Forelimb muscle (tissue), 1 donor: ENCODE data around the gene S100A5. TPM values are rescaled to one million over a fixed set of nuclear protein-coding genes. Genes with fewer than 3 reads are reported as not detected.
A peak's percentile ranks its signal among the peaks of the same experiment; 100 is the strongest.
"Not testable (repeated sequence)": the region's sequence is repeated elsewhere in the genome, so short reads cannot be mapped to it uniquely, and the experiment has no call there.

Source experiments
- DNase-seq: peaks from one replicate; pipeline ENCODE4 v3.0.0-alpha.2; 2013; ENCODE audit warnings: low read depth
- polyA plus RNA-seq: library from polyadenylated mRNA; unstranded; fragments of 120-200 nt; gene quantifications from one replicate; pipeline ENCODE4 v1.2.1, GENCODE V29; 2013; ENCODE audit not compliant: insufficient read length

Gene S100A5
- polyA plus RNA-seq, 1 donor = 0.27 TPM

- peak; percentile 26 for DNase-seq
Measured at GRCh38 chr1:153566414-153567371, 26.0 kb upstream of the S100A5 start.

GRCh38 chr1:153565529-153566374 lies 25.0 kb upstream of the S100A5 start, which contains the start of gene S100A2:
Gene S100A2, minus strand, starts transcription at chr1:153565844. Its CDS starts 1,967 bp downstream, at chr1:153563877.
- DNase-seq = no peak

DNA sequence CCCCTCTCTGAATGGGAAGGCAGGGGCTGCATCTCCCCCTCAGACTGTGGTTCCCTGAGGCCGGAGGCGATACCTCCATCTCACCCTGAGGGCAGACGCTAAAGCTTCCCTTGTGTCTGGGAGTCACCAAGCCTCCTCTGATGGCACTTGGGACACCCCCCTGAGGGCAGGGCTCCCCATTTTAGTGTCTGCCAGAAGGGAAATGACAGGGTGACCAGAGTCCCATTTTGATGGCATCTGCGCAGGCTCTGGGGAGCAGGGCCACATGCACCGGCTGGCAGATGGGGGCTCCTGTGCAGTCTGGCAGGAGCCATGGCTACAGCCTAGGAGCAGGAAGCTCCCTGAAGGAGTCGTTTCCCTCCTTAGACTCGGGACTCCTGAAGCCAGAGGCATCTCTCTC lies 23.3 kb upstream of the S100A5 start:
- no peak for DNase-seq

GRCh38 chr1:153563483-153563901 lies 22.8 kb upstream of the S100A5 start:
- no peak for DNase-seq

DNA sequence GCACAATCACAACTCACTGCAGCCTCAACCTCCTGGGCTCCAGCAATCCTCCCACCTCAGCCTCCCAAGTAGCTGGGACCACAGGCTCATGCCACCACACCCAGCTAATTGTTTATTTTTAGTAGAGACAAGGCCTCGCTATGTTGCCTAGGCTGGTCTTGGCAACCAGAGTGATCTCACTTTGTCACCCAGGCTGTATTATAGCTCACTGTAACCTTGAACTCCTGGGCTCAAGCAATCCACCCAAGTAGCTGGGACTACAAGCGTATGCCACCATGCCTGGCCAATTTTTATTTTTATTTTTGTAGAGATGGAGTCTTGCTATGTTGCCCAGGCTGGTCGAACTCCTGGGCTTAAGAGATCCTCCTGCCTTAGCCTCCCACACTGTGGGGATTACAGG lies 21.3 kb upstream of the S100A5 start:
- not testable (repeated sequence) for DNase-seq

DNA sequence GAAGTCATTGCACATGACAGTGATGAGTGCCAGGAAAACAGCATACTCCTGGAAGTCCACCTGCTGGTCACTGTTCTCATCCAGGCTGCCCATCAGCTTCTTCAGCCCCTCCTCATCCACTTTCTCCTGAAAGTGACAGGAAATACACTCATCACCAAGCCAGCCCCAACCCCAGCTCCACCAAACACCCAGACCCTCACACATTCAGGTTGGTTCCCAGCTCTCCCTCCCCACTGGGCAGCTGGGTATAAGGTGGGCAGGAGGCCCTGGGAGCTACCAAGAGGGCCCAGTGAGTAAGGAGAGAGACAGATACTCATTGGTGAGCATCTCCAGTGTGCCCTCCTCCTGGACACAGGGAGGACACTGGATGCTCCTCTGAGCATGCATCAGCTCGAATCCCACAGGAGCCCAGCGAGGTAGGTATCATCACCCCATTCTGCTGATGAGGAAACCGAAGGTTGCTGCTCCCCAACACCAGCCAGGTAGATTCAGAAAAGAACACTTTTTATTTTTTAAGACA lies 20.8 kb upstream of the S100A5 start:
- no peak for DNase-seq

DNA sequence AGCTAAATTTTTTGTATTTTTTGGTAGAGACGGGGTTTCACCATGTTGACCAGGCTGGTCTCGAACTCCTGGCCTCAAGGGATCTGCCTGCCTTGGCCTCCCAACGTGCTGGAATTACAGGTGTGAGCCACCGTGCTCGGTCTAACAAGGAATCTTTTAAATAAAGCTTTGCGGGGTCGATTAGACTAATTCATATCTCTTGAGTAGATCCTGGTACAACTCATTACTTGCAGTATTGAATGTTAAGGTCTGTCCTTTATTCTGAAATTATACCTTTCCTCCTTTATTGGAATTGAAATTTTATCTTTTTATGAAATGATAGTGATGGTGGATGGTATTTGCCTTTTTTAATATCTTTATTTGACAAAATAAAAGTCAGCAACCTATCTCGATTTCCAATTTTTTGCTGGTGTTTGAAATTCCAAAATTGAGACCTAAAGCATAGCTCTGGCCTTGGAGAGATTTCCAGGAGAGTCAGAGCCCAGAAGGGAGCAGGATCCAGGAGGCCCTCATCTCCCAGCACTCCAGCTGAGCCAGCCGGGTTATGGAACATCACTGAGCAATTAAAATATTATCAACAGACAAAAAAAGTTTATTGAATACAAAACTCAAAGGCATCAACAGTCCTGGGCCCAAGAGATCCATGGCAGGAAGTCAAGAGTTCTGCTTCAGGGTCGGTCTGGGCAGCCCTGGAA lies 20.2 kb upstream of the S100A5 start:
- DNase-seq = no peak

GRCh38 chr1:153560241-153560640 lies 19.5 kb upstream of the S100A5 start:
- DNase-seq = no peak

- DNase-seq = no peak
Measured at GRCh38 chr1:153557877-153558276, 17.1 kb upstream of the S100A5 start.

GRCh38 chr1:153556348-153556747 lies 15.6 kb upstream of the S100A5 start:
- no peak for DNase-seq

- DNase-seq = no peak
Measured at GRCh38 chr1:153553830-153554541, 13.3 kb upstream of the S100A5 start.

DNA sequence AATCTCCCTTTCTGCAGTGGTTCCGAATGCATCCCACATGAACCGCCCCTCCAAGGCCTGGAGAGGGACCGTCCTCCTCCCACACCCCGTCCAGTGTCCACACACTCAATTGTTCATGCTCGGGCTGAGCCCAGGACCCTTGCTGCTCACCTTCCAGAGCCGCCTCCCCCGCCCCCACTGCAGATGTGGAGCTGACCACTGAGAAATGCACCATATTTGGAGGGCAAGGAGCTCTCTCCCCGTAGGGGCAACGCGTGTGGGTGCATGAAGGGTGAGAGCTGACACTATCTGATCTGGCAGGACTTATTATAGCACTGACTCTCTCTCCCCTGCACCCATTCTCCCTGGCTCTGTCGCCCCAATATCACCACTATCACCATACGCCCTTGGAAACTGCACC lies 12.4 kb upstream of the S100A5 start:
- DNase-seq = no peak

DNA sequence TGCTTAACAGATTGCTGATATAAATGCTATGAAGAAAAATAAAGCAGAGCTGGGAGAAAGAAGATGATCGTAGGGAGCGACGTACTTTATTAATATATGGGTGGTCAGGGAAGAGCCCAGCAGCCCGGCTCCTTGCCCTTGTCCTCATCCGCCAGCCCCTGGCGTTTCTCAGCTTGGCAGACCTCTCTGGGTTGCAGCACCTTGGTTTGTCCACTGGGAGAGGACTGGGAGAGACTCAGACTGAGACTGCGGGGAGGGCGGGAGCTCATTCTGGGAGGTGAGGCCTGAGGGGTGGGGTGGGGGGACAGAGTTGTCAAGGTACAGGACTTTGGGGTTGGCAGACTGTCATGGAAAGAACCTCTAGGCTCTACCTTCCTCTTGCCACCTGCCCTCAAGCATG lies 11.6 kb upstream of the S100A5 start:
- DNase-seq = no peak

DNA sequence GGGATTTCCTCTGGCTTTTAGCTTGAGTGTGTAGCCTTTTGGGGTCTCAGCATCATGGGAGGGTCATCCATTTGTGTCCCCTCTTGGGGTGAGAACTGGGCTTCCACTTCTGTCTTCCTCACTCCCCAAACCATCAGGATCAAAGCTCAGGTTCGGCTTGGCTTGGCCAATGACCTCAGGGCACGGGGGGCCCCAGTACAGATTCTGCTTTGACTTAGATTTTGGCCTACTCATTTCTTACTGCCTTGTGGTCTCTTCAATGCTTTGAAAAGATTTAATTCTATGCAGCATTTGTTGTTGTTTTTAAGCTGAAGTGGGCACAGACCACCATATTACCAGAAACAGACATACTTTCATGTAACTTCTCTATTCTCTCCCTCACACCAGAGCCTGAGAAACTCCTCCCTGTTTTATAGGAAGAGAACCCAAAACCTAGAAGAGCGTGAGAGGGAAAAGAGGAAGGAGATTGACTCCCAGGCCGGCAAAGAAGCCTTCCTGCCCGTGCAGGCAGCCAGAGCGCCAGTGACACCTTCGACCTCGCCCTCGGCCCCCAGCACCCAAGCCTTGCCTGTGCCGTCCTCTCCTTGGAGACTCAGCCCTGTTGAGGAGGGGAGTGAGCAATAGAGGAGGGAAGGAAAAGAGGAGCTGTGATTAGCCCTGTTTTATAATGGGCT lies 10.2 kb upstream of the S100A5 start:
- DNase-seq = no peak

- DNase-seq = no peak
Measured at GRCh38 chr1:153550398-153550758, 9.6 kb upstream of the S100A5 start.

DNA sequence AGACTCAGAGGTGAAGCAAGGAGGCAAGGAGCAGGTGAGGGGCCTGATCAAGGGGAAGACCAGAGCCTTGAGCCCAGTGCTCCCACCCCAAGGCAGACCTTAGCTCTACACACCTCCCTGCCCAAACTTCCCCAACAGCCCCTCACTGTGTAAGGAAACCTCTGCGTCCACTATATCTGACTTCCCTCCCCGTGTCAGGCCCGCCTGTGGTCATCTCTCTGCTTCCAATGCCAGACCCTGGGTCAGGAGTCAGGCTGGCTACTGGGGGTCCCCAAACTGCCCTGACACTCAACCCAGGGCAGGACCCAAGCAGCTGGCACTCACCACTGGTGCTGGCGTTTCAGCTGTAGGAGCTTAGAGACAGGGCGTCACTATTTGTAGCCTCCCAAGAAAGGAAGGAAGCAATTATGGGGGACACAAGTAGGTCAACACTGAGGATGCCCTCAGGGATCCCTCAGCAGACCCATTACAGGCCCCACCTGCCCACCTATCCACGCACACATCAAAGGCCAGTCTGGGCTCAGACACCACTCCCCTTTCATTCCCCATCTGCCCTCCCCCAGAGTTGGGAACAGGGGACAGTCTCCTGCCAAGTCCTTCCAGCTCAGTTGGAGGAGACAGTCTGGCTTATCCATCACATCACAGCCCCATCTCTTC lies 9.1 kb upstream of the S100A5 start:
- DNase-seq = no peak

- no peak for DNase-seq
Measured at GRCh38 chr1:153548722-153549688, 8.3 kb upstream of the S100A5 start, which contains the start of gene S100A3. Gene S100A3, minus strand, starts transcription at chr1:153549258. Its CDS starts 773 bp downstream, at chr1:153548485.
